Measurements from ENCODE around the gene PCDHGB4.
"Not testable (repeated sequence)": the region's sequence is repeated elsewhere in the genome, so short reads cannot be mapped to it uniquely, and the experiment has no call there.

Gene PCDHGB4

GRCh38 chr5:141392429-141393198, 5.1 kb downstream of the PCDHGB4 start, which contains the start of gene PCDHGA8:
TSS of gene PCDHGA8 (plus strand) at chr5:141392633. CDS start at chr5:141392814, 181 bp downstream.
- Histone ChIP-seq H3K4me3 (ENCODE audit: control insufficient read depth in 1 of 7, extremely low read depth in 1 of 7, insufficient read depth in 4 of 7, low read depth in 2 of 7, low read length in 6 of 7) (peak within 1 kb of the TSS in 1 of 7 experiments; percentile 28), H3K9me3 (ENCODE audit: control extremely low read depth in 1 of 5, control insufficient read depth in 4 of 5, insufficient read depth in 2 of 5, low read depth in 1 of 5, low read length in 4 of 5) (peaks cover 3 to 72% (median 55%) of the 10 kb centered on the region in 5 experiments), H3K4me1 (ENCODE audit: control extremely low read depth in 1 of 4, control insufficient read depth in 4 of 4, insufficient read depth in 4 of 4, low read length in 3 of 4) (no peaks in the 10 kb centered on the region), H3K36me3 (ENCODE audit: control insufficient read depth in 4 of 4, insufficient read depth in 4 of 4, low read length in 3 of 4) (peaks cover 0 to 8% (median 0%) of the 10 kb centered on the region in 4 experiments), H3K27me3 (replicated peaks in 2 of 5; ENCODE audit: control insufficient read depth in 4 of 5, insufficient read depth in 5 of 5, low read length in 4 of 5) (peaks cover 13 to 76% (median 37%) of the 10 kb centered on the region in 5 experiments), H3K27ac (ENCODE audit: insufficient read depth in 1 of 2, low read depth in 1 of 2, low read length in 2 of 2, poor library complexity in 1 of 2, severe bottlenecking in 2 of 2) (no peak within 1 kb of the TSS)
- WGBS (ENCODE audit: insufficient coverage) = 33% methylated on average over 35 of the region's 38 CpGs
- POLR2A ChIA-PET = no interaction called here
- CTCF ChIA-PET = interaction anchor here (1.3 to 2.5 kb wide), 2 partner anchors 29 to 165 kb away, joined by 4 to 9 read pairs; partner anchors contain the start of gene PCDHGA11
- peak in 2 of 3 donors; percentile 49 to 52 for DNase-seq

GRCh38 chr5:141393267-141393666, 5.8 kb downstream of the PCDHGB4 start:
- Histone ChIP-seq H3K36me3 (ENCODE audit: control insufficient read depth in 4 of 4, insufficient read depth in 4 of 4, low read length in 3 of 4) (peaks cover 0 to 8% (median 0%) of the 10 kb centered on the region in 4 experiments), H3K27ac (ENCODE audit: insufficient read depth in 1 of 2, low read depth in 1 of 2, low read length in 2 of 2, poor library complexity in 1 of 2, severe bottlenecking in 2 of 2) (no peak overlapping the region), H3K9me3 (ENCODE audit: control extremely low read depth in 1 of 5, control insufficient read depth in 4 of 5, insufficient read depth in 2 of 5, low read depth in 1 of 5, low read length in 4 of 5) (peaks cover 3 to 73% (median 52%) of the 10 kb centered on the region in 5 experiments), H3K4me3 (ENCODE audit: control insufficient read depth in 1 of 7, extremely low read depth in 1 of 7, insufficient read depth in 4 of 7, low read depth in 2 of 7, low read length in 6 of 7) (peak overlapping the region in 1 of 7 experiments; percentile 28), H3K4me1 (ENCODE audit: control extremely low read depth in 1 of 4, control insufficient read depth in 4 of 4, insufficient read depth in 4 of 4, low read length in 3 of 4) (no peaks in the 10 kb centered on the region), H3K27me3 (replicated peaks in 2 of 5; ENCODE audit: control insufficient read depth in 4 of 5, insufficient read depth in 5 of 5, low read length in 4 of 5) (peaks cover 13 to 73% (median 35%) of the 10 kb centered on the region in 5 experiments)
- 30% methylated on average over 17 of the region's 21 CpGs for WGBS (ENCODE audit: insufficient coverage)
- POLR2A ChIA-PET = no interaction called here
- no peak for DNase-seq
- CTCF ChIA-PET = interaction anchor here (1.3 kb wide), 1 partner anchor 165 kb away, joined by 4 read pairs; no protein-coding TSS in a partner anchor

GRCh38 chr5:141394401-141395187, 7.1 kb downstream of the PCDHGB4 start:
- H3K36me3 ChIP-seq (ENCODE audit: control insufficient read depth in 4 of 4, insufficient read depth in 4 of 4, low read length in 3 of 4); POLR2A ChIA-PET; H3K27ac ChIP-seq (ENCODE audit: insufficient read depth in 1 of 2, low read depth in 1 of 2, low read length in 2 of 2, poor library complexity in 1 of 2, severe bottlenecking in 2 of 2); DNase-seq; H3K4me3 ChIP-seq (ENCODE audit: control insufficient read depth in 1 of 7, extremely low read depth in 1 of 7, insufficient read depth in 4 of 7, low read depth in 2 of 7, low read length in 6 of 7); H3K4me1 ChIP-seq (ENCODE audit: control extremely low read depth in 1 of 4, control insufficient read depth in 4 of 4, insufficient read depth in 4 of 4, low read length in 3 of 4): not testable (repeated sequence)
- H3K27me3 ChIP-seq (replicated peaks in 2 of 5; ENCODE audit: control insufficient read depth in 4 of 5, insufficient read depth in 5 of 5, low read length in 4 of 5) = peaks cover 12 to 73% (median 33%) of the 10 kb centered on the region in 5 experiments
- H3K9me3 ChIP-seq (ENCODE audit: control extremely low read depth in 1 of 5, control insufficient read depth in 4 of 5, insufficient read depth in 2 of 5, low read depth in 1 of 5, low read length in 4 of 5) = peaks cover 3 to 72% (median 52%) of the 10 kb centered on the region in 5 experiments
- CTCF ChIA-PET = interaction anchor here (1.1 to 4.1 kb wide), 3 partner anchors 19 to 118 kb away, joined by 3 to 17 read pairs (median 9); partner anchors contain the start of genes PCDHGA10 and TAF7
- WGBS (ENCODE audit: insufficient coverage) = 32% methylated on average over 26 of the region's 53 CpGs

- H3K27ac ChIP-seq (ENCODE audit: insufficient read depth in 1 of 2, low read depth in 1 of 2, low read length in 2 of 2, poor library complexity in 1 of 2, severe bottlenecking in 2 of 2); H3K4me1 ChIP-seq (ENCODE audit: control extremely low read depth in 1 of 4, control insufficient read depth in 4 of 4, insufficient read depth in 4 of 4, low read length in 3 of 4); H3K36me3 ChIP-seq (ENCODE audit: control insufficient read depth in 4 of 4, insufficient read depth in 4 of 4, low read length in 3 of 4); POLR2A ChIA-PET: not testable (repeated sequence)
- peak within 1 kb of the TSS in 5 of 7 experiments; percentile 29 to 71 (median 48) for H3K4me3 ChIP-seq (ENCODE audit: control insufficient read depth in 1 of 7, extremely low read depth in 1 of 7, insufficient read depth in 4 of 7, low read depth in 2 of 7, low read length in 6 of 7)
- H3K9me3 ChIP-seq (ENCODE audit: control extremely low read depth in 1 of 5, control insufficient read depth in 4 of 5, insufficient read depth in 2 of 5, low read depth in 1 of 5, low read length in 4 of 5) = peaks cover 8 to 69% (median 52%) of the 10 kb centered on the region in 5 experiments
- WGBS (ENCODE audit: insufficient coverage) = 4% methylated on average over 9 of the region's 43 CpGs
- CTCF ChIA-PET = interaction anchor here (0.6 to 4.1 kb wide), 14 partner anchors 9 to 166 kb away, joined by 3 to 20 read pairs (median 4); partner anchors contain the start of genes PCDHGA10, PCDHGA11, PCDHGB3 and PCDHGB6
- peak; percentile 43 to 81 (median 79) for DNase-seq
- peaks cover 22 to 70% (median 31%) of the 10 kb centered on the region in 5 experiments for H3K27me3 ChIP-seq (replicated peaks in 2 of 5; ENCODE audit: control insufficient read depth in 4 of 5, insufficient read depth in 5 of 5, low read length in 4 of 5)
These were observed 10.5 kb downstream of the PCDHGB4 start, which contains the start of gene PCDHGB5 for GRCh38 chr5:141397756-141398551. TSS of gene PCDHGB5 (plus strand) at chr5:141397947. CDS start at chr5:141398128, 181 bp downstream.

- H3K36me3 ChIP-seq (ENCODE audit: control insufficient read depth in 4 of 4, insufficient read depth in 4 of 4, low read length in 3 of 4) = no peaks in the 10 kb centered on the region
- ChIA-PET POLR2A (no interaction called here), CTCF (interaction anchor here (0.6 to 4.1 kb wide), 6 partner anchors 8 to 164 kb away, joined by 3 to 20 read pairs (median 10); partner anchors contain the start of genes PCDHGA10, PCDHGA11, PCDHGB3 and PCDHGB6)
- no peak for DNase-seq
- WGBS (ENCODE audit: insufficient coverage) = 27% methylated on average over 14 of the region's 15 CpGs
- peaks cover 8 to 69% (median 52%) of the 10 kb centered on the region in 5 experiments for H3K9me3 ChIP-seq (ENCODE audit: control extremely low read depth in 1 of 5, control insufficient read depth in 4 of 5, insufficient read depth in 2 of 5, low read depth in 1 of 5, low read length in 4 of 5)
- peak overlapping the region in 1 of 7 experiments; percentile 28 for H3K4me3 ChIP-seq (ENCODE audit: control insufficient read depth in 1 of 7, extremely low read depth in 1 of 7, insufficient read depth in 4 of 7, low read depth in 2 of 7, low read length in 6 of 7)
- H3K27me3 ChIP-seq (replicated peaks in 2 of 5; ENCODE audit: control insufficient read depth in 4 of 5, insufficient read depth in 5 of 5, low read length in 4 of 5) = peaks cover 24 to 70% (median 28%) of the 10 kb centered on the region in 5 experiments
- H3K27ac ChIP-seq (ENCODE audit: insufficient read depth in 1 of 2, low read depth in 1 of 2, low read length in 2 of 2, poor library complexity in 1 of 2, severe bottlenecking in 2 of 2) = no peak overlapping the region
- no peaks in the 10 kb centered on the region for H3K4me1 ChIP-seq (ENCODE audit: control extremely low read depth in 1 of 4, control insufficient read depth in 4 of 4, insufficient read depth in 4 of 4, low read length in 3 of 4)
These were observed 11.1 kb downstream of the PCDHGB4 start for GRCh38 chr5:141398608-141399007.

- Histone ChIP-seq H3K4me1 (ENCODE audit: control extremely low read depth in 1 of 4, control insufficient read depth in 4 of 4, insufficient read depth in 4 of 4, low read length in 3 of 4) (no peaks in the 10 kb centered on the region), H3K27ac (ENCODE audit: insufficient read depth in 1 of 2, low read depth in 1 of 2, low read length in 2 of 2, poor library complexity in 1 of 2, severe bottlenecking in 2 of 2) (no peak overlapping the region), H3K4me3 (ENCODE audit: control insufficient read depth in 1 of 7, extremely low read depth in 1 of 7, insufficient read depth in 4 of 7, low read depth in 2 of 7, low read length in 6 of 7) (no peak overlapping the region), H3K27me3 (replicated peaks in 2 of 5; ENCODE audit: control insufficient read depth in 4 of 5, insufficient read depth in 5 of 5, low read length in 4 of 5) (peaks cover 26 to 70% (median 32%) of the 10 kb centered on the region in 5 experiments), H3K36me3 (ENCODE audit: control insufficient read depth in 4 of 4, insufficient read depth in 4 of 4, low read length in 3 of 4) (no peaks in the 10 kb centered on the region), H3K9me3 (ENCODE audit: control extremely low read depth in 1 of 5, control insufficient read depth in 4 of 5, insufficient read depth in 2 of 5, low read depth in 1 of 5, low read length in 4 of 5) (peaks cover 8 to 68% (median 54%) of the 10 kb centered on the region in 5 experiments)
- POLR2A ChIA-PET = no interaction called here
- WGBS (ENCODE audit: insufficient coverage) = 25% methylated on average over 59 of the region's 61 CpGs
- CTCF ChIA-PET = interaction anchor here (1.1 to 4.1 kb wide), 6 partner anchors 13 to 165 kb away, joined by 3 to 15 read pairs (median 4); partner anchors contain the start of genes PCDHGA10, PCDHGA11, PCDHGB3 and PCDHGB4
- no peak for DNase-seq
These were observed 12.2 kb downstream of the PCDHGB4 start for GRCh38 chr5:141399555-141400258.
